Measurements from ENCODE around the gene HHATL.

- TF ChIP-seq POLR2A (IDR thresholded peaks at IDR 0.05; ENCODE audit: low read depth, low read length) (no peak), POLR2AphosphoS5 (IDR thresholded peaks at IDR 0.05; ENCODE audit: low read depth, low read length) (no peak), SPI1 (IDR thresholded peaks at IDR 0.05; ENCODE audit: low read depth, low read length) (no peak), TAF1 (IDR thresholded peaks at IDR 0.05; ENCODE audit: low read depth, low read length) (no peak), POU2F2 (IDR thresholded peaks at IDR 0.05; ENCODE audit: low read depth, low read length) (no peak), PAX5 (IDR thresholded peaks at IDR 0.05; ENCODE audit: insufficient read depth, low read length, severe bottlenecking) (no peak)
Observed at GRCh38 chr3:42747581-42747980, 45.0 kb upstream of the HHATL start.
